Measurements from ENCODE around the gene FIGLA.

DNA sequence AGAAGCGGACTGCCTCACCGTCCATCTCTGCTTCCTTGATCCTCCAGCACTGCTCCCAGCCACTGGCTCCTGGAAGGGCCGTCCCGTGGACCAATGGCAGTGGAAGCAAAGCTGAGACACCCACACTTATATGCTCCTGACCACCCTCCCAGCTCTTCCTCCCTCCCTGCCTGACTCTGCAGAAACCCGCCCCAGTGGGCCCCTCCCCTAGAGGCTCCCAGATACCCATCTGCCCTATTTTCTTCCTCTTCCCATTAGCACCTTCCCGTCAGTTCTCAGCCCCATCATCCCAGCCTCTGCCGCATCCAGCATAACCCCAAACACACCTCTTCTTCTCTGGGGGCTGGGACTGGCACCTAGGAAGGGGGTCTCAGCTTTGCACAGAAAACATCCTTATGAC, 30.1 kb upstream of the FIGLA start, which contains the start of gene CLEC4F:
- no peak for TF ChIP-seq EZH2 (IDR thresholded peaks at IDR 0.05; ENCODE audit: borderline replicate concordance, insufficient read depth, low read depth, low read length, poor library complexity, severe bottlenecking)
- TF ChIP-seq, protein P1, sequence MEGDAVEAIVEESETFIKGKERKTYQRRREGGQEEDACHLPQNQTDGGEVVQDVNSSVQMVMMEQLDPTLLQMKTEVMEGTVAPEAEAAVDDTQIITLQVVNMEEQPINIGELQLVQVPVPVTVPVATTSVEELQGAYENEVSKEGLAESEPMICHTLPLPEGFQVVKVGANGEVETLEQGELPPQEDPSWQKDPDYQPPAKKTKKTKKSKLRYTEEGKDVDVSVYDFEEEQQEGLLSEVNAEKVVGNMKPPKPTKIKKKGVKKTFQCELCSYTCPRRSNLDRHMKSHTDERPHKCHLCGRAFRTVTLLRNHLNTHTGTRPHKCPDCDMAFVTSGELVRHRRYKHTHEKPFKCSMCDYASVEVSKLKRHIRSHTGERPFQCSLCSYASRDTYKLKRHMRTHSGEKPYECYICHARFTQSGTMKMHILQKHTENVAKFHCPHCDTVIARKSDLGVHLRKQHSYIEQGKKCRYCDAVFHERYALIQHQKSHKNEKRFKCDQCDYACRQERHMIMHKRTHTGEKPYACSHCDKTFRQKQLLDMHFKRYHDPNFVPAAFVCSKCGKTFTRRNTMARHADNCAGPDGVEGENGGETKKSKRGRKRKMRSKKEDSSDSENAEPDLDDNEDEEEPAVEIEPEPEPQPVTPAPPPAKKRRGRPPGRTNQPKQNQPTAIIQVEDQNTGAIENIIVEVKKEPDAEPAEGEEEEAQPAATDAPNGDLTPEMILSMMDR (IDR thresholded peaks at IDR 0.05), result no peak

Measured in B cell (primary cell).